IMR-90 (cell line): ENCODE measurements around the gene DPYSL5. TPM values are rescaled to one million over a fixed set of nuclear protein-coding genes. Genes with fewer than 3 reads are reported as not detected.

Source experiments
- ATAC-seq: fragments of 200-7000 bp; cut with Tn5 transposase; 2 replicates; pipeline ENCODE4 v1.9.1; 2020; ENCODE audit warnings: low read depth, mild to moderate bottlenecking, moderate library complexity
- BruUV-seq: library from RNA; stranded (reverse); fragments of 400-500 nt; replicated peaks from 2 replicates; lab custom pipeline; 2021; lab: Mats Ljungman, UMichigan
- CTCF ChIA-PET: fragments of 300-600 bp; formaldehyde crosslinking; extraction: SDS; loops from one replicate; lab custom pipeline; 2021; ENCODE audit warnings: antibody characterized with exemption; lab: Yijun Ruan, JAX
- POLR2A ChIA-PET: fragments of 300-600 bp; sonication (Branson Sonifier 250); formaldehyde crosslinking; loops from one replicate; lab custom pipeline; 2022; ENCODE audit warnings: antibody characterized with exemption; ENCODE audit not compliant: unreplicated experiment; lab: Charles Lee
- DNase-seq: peaks from one replicate; pipeline ENCODE4 v3.0.0; 2013
- H2AFZ ChIP-seq: replicated peaks from 2 replicates; pipeline ENCODE3; 2013; ENCODE audit warnings: low read length, mild to moderate bottlenecking; ENCODE audit not compliant: poor library complexity
- H2AK5ac ChIP-seq: 2 replicates; pipeline ENCODE4 v1.6.1; 2013; ENCODE audit warnings: low read depth, low read length, inconsistent platforms
- H2AK9ac ChIP-seq: replicated peaks from 2 replicates; pipeline ENCODE3; 2013; ENCODE audit warnings: mild to moderate bottlenecking, low read depth, low read length, moderate library complexity; ENCODE audit not compliant: poor library complexity
- H2BK120ac ChIP-seq: 2 replicates; pipeline ENCODE4 v1.6.1; 2013; ENCODE audit warnings: low read depth, low read length, inconsistent platforms
- H2BK15ac ChIP-seq: 3 replicates; pipeline ENCODE4 v1.6.1; 2013; ENCODE audit warnings: low read depth, low read length, inconsistent platforms
- H2BK20ac ChIP-seq: 2 replicates; pipeline ENCODE4 v1.6.1; 2013; ENCODE audit warnings: low read depth, mild to moderate bottlenecking, inconsistent platforms, low read length, moderate library complexity
- H2BK5ac ChIP-seq: 2 replicates; pipeline ENCODE4 v1.6.1; 2013; ENCODE audit warnings: mild to moderate bottlenecking, low read depth, low read length, inconsistent platforms; ENCODE audit not compliant: poor library complexity, severe bottlenecking
- H3K14ac ChIP-seq: replicated peaks from 2 replicates; pipeline ENCODE4 v1.6.1; 2013; ENCODE audit warnings: low read depth, low read length, inconsistent platforms
- H3K18ac ChIP-seq: 2 replicates; pipeline ENCODE4 v1.6.1; 2013; ENCODE audit warnings: low read depth, low read length, control low read depth
- H3K23ac ChIP-seq: 2 replicates; pipeline ENCODE4 v1.6.1; 2013; ENCODE audit warnings: low read depth, low read length, inconsistent platforms
- H3K27ac ChIP-seq: 2 replicates; pipeline ENCODE4 v1.5.1; 2013; ENCODE audit warnings: mild to moderate bottlenecking, control low read depth, low read length; ENCODE audit not compliant: insufficient read depth
- H3K27me3 ChIP-seq: 2 replicates; pipeline ENCODE4 v1.6.1; 2013; ENCODE audit warnings: low read length; ENCODE audit not compliant: control insufficient read depth, insufficient read depth
- H3K36me3 ChIP-seq: 2 replicates; pipeline ENCODE4 v1.6.1; 2013; ENCODE audit warnings: low read length, mixed read lengths; ENCODE audit not compliant: control insufficient read depth, insufficient read depth
- H3K4ac ChIP-seq: 2 replicates; pipeline ENCODE4 v1.6.1; 2013; ENCODE audit warnings: low read depth, low read length, inconsistent platforms
- H3K4me1 ChIP-seq: 2 replicates; pipeline ENCODE4 v1.6.1; 2013; ENCODE audit warnings: low read length, mixed read lengths; ENCODE audit not compliant: control insufficient read depth, insufficient read depth
- H3K4me2 ChIP-seq: 2 replicates; pipeline ENCODE4 v1.6.1; 2013; ENCODE audit warnings: low read depth, mild to moderate bottlenecking, control low read depth, low read length, moderate library complexity
- H3K4me3 ChIP-seq: 2 replicates; pipeline ENCODE4 v1.5.1; 2013; ENCODE audit warnings: low read depth, mild to moderate bottlenecking, control low read depth, low read length, moderate library complexity; ENCODE audit not compliant: insufficient read depth
- H3K56ac ChIP-seq: 2 replicates; pipeline ENCODE4 v1.6.1; 2013; ENCODE audit warnings: low read length, inconsistent platforms; ENCODE audit not compliant: insufficient read depth; ENCODE audit errors: extremely low read depth
- H3K79me1 ChIP-seq, 2 experiments: 2 replicates each; pipeline ENCODE4 v1.6.1; 2013; ENCODE audit warnings: low read length in 2 of 2, inconsistent platforms in 1 of 2, low read depth in 1 of 2
- H3K9ac ChIP-seq: 2 replicates; pipeline ENCODE4 v1.6.1; 2013; ENCODE audit warnings: low read depth, low read length, control low read depth
- H3K9me1 ChIP-seq: 2 replicates; pipeline ENCODE4 v1.6.1; 2013; ENCODE audit warnings: low read length, inconsistent platforms; ENCODE audit not compliant: insufficient read depth
- H3K9me3 ChIP-seq: 2 replicates; pipeline ENCODE4 v1.6.1; 2013; ENCODE audit warnings: low read length; ENCODE audit not compliant: control insufficient read depth, insufficient read depth
- H4K20me1 ChIP-seq: 2 replicates; pipeline ENCODE4 v1.6.1; 2013; ENCODE audit warnings: low read length, inconsistent platforms; ENCODE audit not compliant: insufficient read depth
- H4K5ac ChIP-seq: 2 replicates; pipeline ENCODE4 v1.6.1; 2013; ENCODE audit warnings: mild to moderate bottlenecking, low read depth, low read length, control low read depth
- H4K8ac ChIP-seq, 2 experiments: 2 replicates each; pipeline ENCODE4 v1.6.1; 2013; ENCODE audit warnings: low read depth in 2 of 2, low read length in 2 of 2, control low read depth in 1 of 2, inconsistent platforms in 1 of 2
- H4K91ac ChIP-seq: 2 replicates; pipeline ENCODE4 v1.6.1; 2013; ENCODE audit warnings: low read depth, low read length, inconsistent platforms; ENCODE audit not compliant: insufficient read depth
- CHD1 ChIP-seq: IDR thresholded peaks from 2 replicates; pipeline ENCODE4 v1.6.1; 2012; ENCODE audit warnings: low read depth, low read length, improper control_type of control experiment
- CTCF ChIP-seq: conservative IDR thresholded peaks from 2 replicates; pipeline ENCODE4 v1.5.1; 2012; ENCODE audit warnings: mild to moderate bottlenecking, low read depth, low read length, improper control_type of control experiment
- MXI1 ChIP-seq: IDR thresholded peaks from 2 replicates; pipeline ENCODE4 v1.6.1; 2012; ENCODE audit warnings: low read depth, mild to moderate bottlenecking, low read length, moderate library complexity, borderline replicate concordance
- RAD21 ChIP-seq: IDR thresholded peaks from 2 replicates; pipeline ENCODE4 v1.6.1; 2012; ENCODE audit warnings: low read length, improper control_type of control experiment
- WGBS, 2 experiments: methylation state at CpG; one replicate each; pipeline versions ENCODE4 v1.1.5 to v1.1.7; 2013; ENCODE audit warnings: missing lambda C conversion rate in 2 of 2; ENCODE audit not compliant: insufficient read length in 1 of 2; ENCODE audit errors: extremely low coverage in 2 of 2; 5-methylcytosine and 5-hydroxymethylcytosine counted together
- dilution Hi-C: fragments of 300-500 bp; cut with HindIII; formaldehyde crosslinking; loops from one replicate; pipeline ENCODE4 v1.14.3; 2018; ENCODE audit warnings: low sequenced_read_pairs; ENCODE audit not compliant: unreplicated experiment
- in situ Hi-C: fragments of 300-500 bp; cut with MboI; formaldehyde crosslinking; loops from 3 replicates; pipeline ENCODE4 v1.14.3; 2019; ENCODE audit warnings: low sequenced_read_pairs, inconsistent platforms, mixed read lengths
- intact Hi-C: fragments of 100-400 bp; cut with micrococcal nuclease; formaldehyde crosslinking; loops from 2 replicates; pipeline ENCODE4 v1.10.0; 2022
- polyA plus RNA-seq, 3 experiments: library from polyadenylated mRNA; depleted of rRNA; stranded (reverse); fragments of >200 nt; gene quantifications; 2 replicates each; pipeline ENCODE4 v1.2.3, GENCODE V29; 2012; ENCODE audit warnings: low replicate concordance in 1 of 3
- total RNA-seq: library from RNA; depleted of rRNA; stranded (reverse); fragments of >200 nt; gene quantifications from 2 replicates; pipeline ENCODE4 v1.2.3, GENCODE V29; 2012

Gene DPYSL5
- total and polyA plus RNA-seq, 2 of the 4 experiments (the other 2 are of a cell fraction), result not detected

- no peak overlapping the region for H3K18ac ChIP-seq
Measured at GRCh38 chr2:26905341-26906198, 57.6 kb downstream of the DPYSL5 start.

More at GRCh38 chr2:26905341-26906198, 57.6 kb downstream of the DPYSL5 start:
- Histone ChIP-seq H3K14ac (no peak overlapping the region), H3K79me1 (no peaks in the 10 kb centered on the region), H2AFZ (no peak overlapping the region), H3K56ac (no peak overlapping the region), H2BK5ac (no peak overlapping the region), H3K36me3 (no peaks in the 10 kb centered on the region), H4K8ac (no peak overlapping the region), H3K4me2 (no peak overlapping the region), H4K91ac (no peak overlapping the region), H3K9me3 (peaks cover 2% of the 10 kb centered on the region; the same call in 1 of the 2 replicates), H4K5ac (no peak overlapping the region), H4K20me1 (no peaks in the 10 kb centered on the region), H3K23ac (no peak overlapping the region), H2BK15ac (no peak overlapping the region), H3K4me1 (no peaks in the 10 kb centered on the region), H3K4me3 (no peak overlapping the region), H3K4ac (no peak overlapping the region), H2AK9ac (no peak overlapping the region), H3K27me3 (peaks cover 66% of the 10 kb centered on the region), H3K9ac (no peak overlapping the region), H2AK5ac (no peak overlapping the region), H2BK20ac (no peak overlapping the region), H2BK120ac (no peak overlapping the region), H3K27ac (no peak overlapping the region), H3K9me1 (no peaks in the 10 kb centered on the region)
- intact Hi-C loops, result no loop called here
- POLR2A ChIA-PET, result interaction anchor here (0.6 kb wide), 1 partner anchor 493 kb away, joined by 4 read pairs; no protein-coding TSS in a partner anchor
- DNase-seq (no peak), ATAC-seq (no peak)
- WGBS, 2 experiments, result 64% methylated on average over 6 of the region's 12 CpGs; no CpG with 5 or more reads in 1 of the 2 experiments
- BruUV-seq, result no TSS peak
- dilution Hi-C loops, result no loop called here
- in situ Hi-C loops, result no loop called here
- CTCF ChIA-PET, result interaction anchor here (0.7 kb wide), 1 partner anchor 646 kb away, joined by 5 read pairs; no protein-coding TSS in a partner anchor
- TF ChIP-seq RAD21, result no peak
- no peak for TF ChIP-seq CHD1
- no peak for TF ChIP-seq CTCF
- no peak for TF ChIP-seq MXI1
